SU-DHL-6 (cell line): ENCODE measurements around the gene CST3.
"Not testable (repeated sequence)": the region's sequence is repeated elsewhere in the genome, so short reads cannot be mapped to it uniquely, and the experiment has no call there.

Experiments used
- H2AFZ ChIP-seq: fragments of 200-600 bp; sonication (generic); 2 replicates; pipeline ENCODE4 v1.6.1; 2014; ENCODE audit warnings: low read depth, mild to moderate bottlenecking, moderate library complexity, mixed read lengths, antibody characterized with exemption, low read length; ENCODE audit not compliant: severe bottlenecking
- H3F3A ChIP-seq: fragments of 200-600 bp; shearing (Covaris generic); 2 replicates; pipeline ENCODE4 v1.6.0; 2016; ENCODE audit warnings: antibody characterized with exemption, mild to moderate bottlenecking; ENCODE audit not compliant: insufficient read depth
- H3K27ac ChIP-seq: fragments of 200-600 bp; sonication (generic); 2 replicates; pipeline ENCODE4 v1.5.1; 2016; ENCODE audit warnings: low read depth, mild to moderate bottlenecking, low read length, moderate library complexity, mixed read lengths
- H3K27me3 ChIP-seq: fragments of 200-600 bp; sonication (generic), shearing (Covaris generic); 2 replicates; pipeline ENCODE4 v1.6.0; 2014; ENCODE audit warnings: mild to moderate bottlenecking, low read length
- H3K36me3 ChIP-seq: fragments of 200-600 bp; sonication (generic); 2 replicates; pipeline ENCODE4 v1.6.1; 2014; ENCODE audit warnings: mild to moderate bottlenecking, low read length, mixed read lengths
- H3K4me2 ChIP-seq: fragments of 300-600, 200-600 bp; shearing (Covaris generic), sonication (generic); 2 replicates; pipeline ENCODE4 v1.6.0; 2014; ENCODE audit warnings: low read length, low read depth, mild to moderate bottlenecking; ENCODE audit not compliant: poor library complexity, severe bottlenecking
- H3K4me3 ChIP-seq: fragments of 200-600 bp; sonication (generic); 2 replicates; pipeline ENCODE4 v1.5.1; 2014; ENCODE audit warnings: antibody characterized with exemption, low read length, mild to moderate bottlenecking, mixed read lengths; ENCODE audit not compliant: insufficient read depth, poor library complexity, severe bottlenecking
- H3K79me2 ChIP-seq: fragments of 200-600 bp; sonication (generic); 2 replicates; pipeline ENCODE4 v1.6.1; 2014; ENCODE audit warnings: mild to moderate bottlenecking, low read length, moderate library complexity; ENCODE audit not compliant: insufficient read depth
- H3K9ac ChIP-seq: fragments of 200-600 bp; sonication (generic); 2 replicates; pipeline ENCODE4 v1.7.0; 2014; ENCODE audit warnings: mild to moderate bottlenecking, low read length
- H3K9me2 ChIP-seq: fragments of 200-600 bp; sonication (generic); replicated peaks from 2 replicates; pipeline ENCODE4 v1.6.1; 2014; ENCODE audit warnings: low read length; ENCODE audit not compliant: insufficient read depth
- H3K9me3 ChIP-seq: fragments of 200-600 bp; sonication (generic); 2 replicates; pipeline ENCODE4 v1.6.1; 2014; ENCODE audit warnings: low read length, mixed read lengths; ENCODE audit not compliant: insufficient read depth
- H4K20me1 ChIP-seq: fragments of 200-600 bp; sonication (generic); 2 replicates; pipeline ENCODE4 v1.6.1; 2014; ENCODE audit warnings: low read depth, mild to moderate bottlenecking, antibody characterized with exemption, low read length, moderate library complexity, mixed read lengths
- EZH2phosphoT487 ChIP-seq: fragments of 200-600 bp; sonication (generic), shearing (Covaris generic); conservative IDR thresholded peaks from 2 replicates; pipeline ENCODE4 v1.6.1; 2018; ENCODE audit warnings: mild to moderate bottlenecking, antibody characterized with exemption, low read length, moderate library complexity, mixed read lengths
- TF ChIP-seq, protein P1 (sequence below): fragments of 200-600 bp; sonication (generic); IDR thresholded peaks from one replicate; pipeline ENCODE4 v1.5.1; 2017; ENCODE audit warnings: antibody characterized with exemption, mild to moderate bottlenecking, low read length, moderate library complexity; ENCODE audit not compliant: insufficient read depth, poor library complexity, severe bottlenecking

Gene CST3

DNA sequence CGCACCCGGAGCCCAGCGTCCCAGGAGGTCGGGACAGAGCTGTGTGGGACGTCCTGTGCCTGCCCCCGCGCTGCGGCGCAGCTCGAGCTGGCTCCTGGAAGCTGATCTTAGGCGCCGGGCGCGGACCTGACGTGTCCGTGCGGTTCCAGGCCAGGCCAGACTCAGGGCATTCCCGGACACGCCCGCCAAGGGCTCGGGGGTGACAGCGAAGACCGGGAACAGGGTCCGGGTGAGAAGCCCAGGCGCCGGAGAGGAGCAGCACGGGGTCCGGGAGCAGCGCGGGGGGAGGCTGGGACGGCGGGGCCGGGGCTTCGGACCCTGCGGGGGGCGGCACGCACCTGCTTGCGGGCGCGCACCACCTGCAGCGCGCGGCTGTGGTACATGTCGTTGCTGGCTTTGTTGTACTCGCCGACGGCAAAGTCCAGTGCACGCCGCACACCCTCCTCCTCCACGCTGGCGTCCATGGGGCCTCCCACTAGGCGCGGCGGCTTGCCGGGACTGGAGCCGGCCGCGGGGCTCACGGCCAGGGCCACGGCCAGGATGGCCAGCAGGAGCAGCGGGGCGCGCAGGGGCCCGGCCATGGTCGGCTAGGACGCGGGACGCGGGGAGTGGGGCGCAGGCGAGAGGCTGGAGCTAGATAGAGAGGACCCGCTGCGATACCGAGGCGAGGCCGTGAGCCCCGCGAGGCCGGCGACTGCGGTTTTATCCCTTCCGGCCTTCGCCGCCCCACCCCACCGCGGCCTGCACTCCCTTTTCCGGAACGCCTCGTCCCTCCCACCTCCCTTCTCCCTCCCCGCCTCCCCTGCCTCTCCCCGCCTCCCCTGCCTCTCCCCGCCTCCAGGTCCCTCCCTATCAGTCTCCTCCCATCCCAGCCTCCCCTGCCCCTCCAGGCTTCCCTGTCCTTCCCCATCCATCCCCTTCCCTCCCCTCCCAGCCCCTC is at the start of gene CST3:
CST3 (minus strand) TSS at position 674 of the 940 bp plus-strand sequence; CDS start at position 581, 93 bp downstream.
- TF ChIP-seq EZH2phosphoT487 = no peak
- TF ChIP-seq, protein P1, sequence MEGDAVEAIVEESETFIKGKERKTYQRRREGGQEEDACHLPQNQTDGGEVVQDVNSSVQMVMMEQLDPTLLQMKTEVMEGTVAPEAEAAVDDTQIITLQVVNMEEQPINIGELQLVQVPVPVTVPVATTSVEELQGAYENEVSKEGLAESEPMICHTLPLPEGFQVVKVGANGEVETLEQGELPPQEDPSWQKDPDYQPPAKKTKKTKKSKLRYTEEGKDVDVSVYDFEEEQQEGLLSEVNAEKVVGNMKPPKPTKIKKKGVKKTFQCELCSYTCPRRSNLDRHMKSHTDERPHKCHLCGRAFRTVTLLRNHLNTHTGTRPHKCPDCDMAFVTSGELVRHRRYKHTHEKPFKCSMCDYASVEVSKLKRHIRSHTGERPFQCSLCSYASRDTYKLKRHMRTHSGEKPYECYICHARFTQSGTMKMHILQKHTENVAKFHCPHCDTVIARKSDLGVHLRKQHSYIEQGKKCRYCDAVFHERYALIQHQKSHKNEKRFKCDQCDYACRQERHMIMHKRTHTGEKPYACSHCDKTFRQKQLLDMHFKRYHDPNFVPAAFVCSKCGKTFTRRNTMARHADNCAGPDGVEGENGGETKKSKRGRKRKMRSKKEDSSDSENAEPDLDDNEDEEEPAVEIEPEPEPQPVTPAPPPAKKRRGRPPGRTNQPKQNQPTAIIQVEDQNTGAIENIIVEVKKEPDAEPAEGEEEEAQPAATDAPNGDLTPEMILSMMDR = no peak
- Histone ChIP-seq H2AFZ (no peak within 1 kb of the TSS), H3K27ac (no peak within 1 kb of the TSS), H3K4me3 (no peak within 1 kb of the TSS), H3K9me3 (no peaks in the 10 kb centered on the region), H3K9ac (no peak within 1 kb of the TSS), H3K79me2 (no peaks in the 10 kb centered on the region), H3K27me3 (no peaks in the 10 kb centered on the region), H3K36me3 (no peaks in the 10 kb centered on the region), H4K20me1 (no peaks in the 10 kb centered on the region), H3F3A (no peaks in the 10 kb centered on the region), H3K4me2 (no peak within 1 kb of the TSS), H3K9me2 (no peaks in the 10 kb centered on the region)

DNA sequence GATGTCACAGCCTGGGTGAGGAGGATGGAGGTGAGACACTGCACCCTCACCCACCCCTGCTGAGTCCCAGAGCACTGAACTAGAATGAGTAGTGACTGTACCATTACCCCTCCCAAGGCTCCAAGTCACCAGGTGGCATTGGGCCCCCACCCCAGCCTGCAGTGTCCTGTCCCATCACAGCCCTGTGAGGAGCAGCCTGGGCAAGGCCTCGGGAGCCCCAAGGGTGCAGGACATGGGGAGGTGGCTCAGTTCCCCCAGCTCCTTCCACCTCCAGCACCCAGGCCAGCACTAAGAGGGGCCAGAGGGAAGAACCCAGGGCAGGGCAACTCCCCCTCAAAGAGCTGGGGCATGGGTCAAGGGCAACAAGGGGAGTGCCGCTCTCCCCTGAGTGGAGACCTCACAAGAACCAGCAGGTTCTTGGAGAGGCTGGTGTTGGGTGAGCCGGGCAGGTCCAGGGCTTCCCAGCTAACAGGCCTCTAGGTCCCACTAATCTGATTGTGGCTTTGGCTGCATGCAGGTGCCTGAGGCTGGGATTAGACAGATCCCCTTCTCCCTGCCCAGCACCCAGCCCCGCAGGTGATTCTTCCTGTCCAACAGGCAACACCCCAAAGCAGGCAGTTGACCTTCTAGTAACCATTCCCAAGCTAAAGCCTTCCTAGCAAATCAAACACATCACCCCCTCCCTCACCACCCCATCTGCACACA is 48.4 kb upstream of the CST3 start:
- no peaks in the 10 kb centered on the region for H3F3A ChIP-seq
- H3K36me3 ChIP-seq = no peaks in the 10 kb centered on the region
- H2AFZ ChIP-seq = no peak overlapping the region
- H4K20me1 ChIP-seq = no peaks in the 10 kb centered on the region
- H3K9me3 ChIP-seq = no peaks in the 10 kb centered on the region
- H3K27me3 ChIP-seq = no peaks in the 10 kb centered on the region
- no peaks in the 10 kb centered on the region for H3K79me2 ChIP-seq
- no peak overlapping the region for H3K9ac ChIP-seq
- TF ChIP-seq, protein P1 = no peak
- TF ChIP-seq EZH2phosphoT487 = no peak
- H3K27ac ChIP-seq = no peak overlapping the region
- no peak overlapping the region for H3K4me3 ChIP-seq
- H3K9me2 ChIP-seq = no peaks in the 10 kb centered on the region
- no peak overlapping the region for H3K4me2 ChIP-seq

DNA sequence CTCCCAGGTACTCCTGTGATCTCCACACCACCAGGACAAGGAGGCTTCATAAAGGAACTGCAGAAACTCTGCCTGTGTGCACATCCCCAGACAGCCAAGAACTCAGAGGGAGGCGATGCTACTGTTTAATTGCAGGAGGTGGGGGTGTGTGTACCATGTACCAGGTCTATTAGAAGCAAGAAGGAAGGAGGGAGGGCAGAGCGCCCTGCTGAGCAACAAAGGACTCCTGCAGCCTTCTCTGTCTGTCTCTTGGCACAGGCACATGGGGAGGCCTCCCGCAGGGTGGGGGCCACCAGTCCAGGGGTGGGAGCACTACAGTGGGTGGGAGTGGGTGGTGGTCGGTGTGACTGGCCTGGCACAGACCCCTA is 47.8 kb upstream of the CST3 start:
- H3K9me3 ChIP-seq, H3K79me2 ChIP-seq, H3K4me3 ChIP-seq, H3K9me2 ChIP-seq, H3K4me2 ChIP-seq, H3K9ac ChIP-seq, H3F3A ChIP-seq, H3K27me3 ChIP-seq, H3K27ac ChIP-seq, H3K36me3 ChIP-seq, H2AFZ ChIP-seq, H4K20me1 ChIP-seq: not testable (repeated sequence)

GRCh38 chr20:23684261-23684660 is 46.5 kb upstream of the CST3 start:
- H2AFZ ChIP-seq = no peak overlapping the region
- H4K20me1 ChIP-seq = no peaks in the 10 kb centered on the region
- no peak overlapping the region for H3K4me3 ChIP-seq
- no peaks in the 10 kb centered on the region for H3K9me2 ChIP-seq
- H3K27ac ChIP-seq = no peak overlapping the region
- no peaks in the 10 kb centered on the region for H3K36me3 ChIP-seq
- H3K79me2 ChIP-seq = no peaks in the 10 kb centered on the region
- no peak overlapping the region for H3K9ac ChIP-seq
- no peaks in the 10 kb centered on the region for H3K27me3 ChIP-seq
- H3K9me3 ChIP-seq = no peaks in the 10 kb centered on the region
- TF ChIP-seq, protein P1 = no peak
- no peak for TF ChIP-seq EZH2phosphoT487
- no peak overlapping the region for H3K4me2 ChIP-seq
- H3F3A ChIP-seq = no peaks in the 10 kb centered on the region
